Measurements from ENCODE around the gene UPK1A.

GRCh38 chr19:35718345-35719041, 52.2 kb downstream of the UPK1A start:
- TF ChIP-seq CBX5 (IDR thresholded peaks at IDR 0.05; ENCODE audit: low read depth) (no peak), GABPA (IDR thresholded peaks at IDR 0.05; ENCODE audit: low read depth) (no peak), MYC (IDR thresholded peaks at IDR 0.05; ENCODE audit: insufficient read depth, insufficient read length, insufficient replicate concordance, low read length, severe bottlenecking) (no peak), CTCF (IDR thresholded peaks at IDR 0.05 in 2 of 3, conservative IDR thresholded peaks at IDR 0.05 in 1 of 3; ENCODE audit: control insufficient read depth in 2 of 3, extremely low read depth in 1 of 3, insufficient read depth in 1 of 3, low read depth in 3 of 3, low read length in 3 of 3) (no peak), RFX5 (IDR thresholded peaks at IDR 0.05; ENCODE audit: low read depth, low read length) (no peak), PAX8 (IDR thresholded peaks at IDR 0.05) (no peak)
